ENCODE data around the gene SORL1.

The SORL1 gene

GRCh38 chr11:121589946-121590537 is 137.9 kb downstream of the SORL1 start:
- no peaks in the 10 kb centered on the region for H3K9me3 ChIP-seq (ENCODE audit: control insufficient read depth, low read length)
- peaks cover 48% of the 10 kb centered on the region for H3K36me3 ChIP-seq (ENCODE audit: control insufficient read depth, insufficient read depth, low read length)
- H3K27ac ChIP-seq (ENCODE audit: low read depth, low read length, severe bottlenecking): no peak overlapping the region
- no peak overlapping the region for H3K4me3 ChIP-seq (ENCODE audit: extremely low read depth, insufficient read depth, low read length, poor library complexity, severe bottlenecking)
- H3K4me1 ChIP-seq (ENCODE audit: control insufficient read depth, insufficient read depth, low read length, poor library complexity, severe bottlenecking): no peaks in the 10 kb centered on the region
- 87 to 90% methylated on average over 3 to 4 of the region's 5 CpGs for WGBS, 2 experiments (ENCODE audit: insufficient coverage in 2 of 2)

DNA sequence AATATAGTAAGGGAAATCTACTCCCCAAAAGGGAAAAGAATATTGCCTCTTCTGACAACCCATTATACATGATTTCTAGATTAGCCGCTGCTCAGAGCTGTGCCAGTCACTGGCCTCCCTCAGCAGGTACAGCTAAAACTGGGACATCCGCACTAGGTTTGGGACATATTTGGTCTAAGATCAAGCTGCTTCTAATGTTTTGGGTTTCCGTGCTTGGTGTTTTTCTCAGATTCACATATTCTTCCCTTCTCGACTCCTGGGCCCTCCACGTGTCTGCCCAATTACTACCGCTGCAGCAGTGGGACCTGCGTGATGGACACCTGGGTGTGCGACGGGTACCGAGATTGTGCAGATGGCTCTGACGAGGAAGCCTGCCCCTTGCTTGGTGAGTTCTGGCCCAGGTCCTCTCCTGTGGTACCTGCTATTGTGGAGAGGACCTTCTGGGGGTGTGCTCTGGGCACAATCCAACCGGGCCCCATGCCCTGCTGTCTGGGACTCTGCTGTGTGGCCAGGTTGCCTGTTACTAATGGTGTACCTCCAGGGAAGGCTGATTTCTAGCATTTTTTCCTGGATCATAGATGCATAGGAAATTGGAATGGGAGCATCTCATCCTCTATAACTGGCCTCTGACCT is 138.8 kb downstream of the SORL1 start:
- Histone ChIP-seq H3K27ac (ENCODE audit: low read depth, low read length, severe bottlenecking) (no peak overlapping the region), H3K36me3 (ENCODE audit: control insufficient read depth, insufficient read depth, low read length) (peaks cover 56% of the 10 kb centered on the region), H3K4me1 (ENCODE audit: control insufficient read depth, insufficient read depth, low read length, poor library complexity, severe bottlenecking) (no peaks in the 10 kb centered on the region), H3K4me3 (ENCODE audit: extremely low read depth, insufficient read depth, low read length, poor library complexity, severe bottlenecking) (no peak overlapping the region), H3K9me3 (ENCODE audit: control insufficient read depth, low read length) (no peaks in the 10 kb centered on the region)
- WGBS, 2 experiments (ENCODE audit: insufficient coverage in 2 of 2): 90 to 95% methylated on average over 7 to 11 of the region's 12 CpGs

GRCh38 chr11:121591405-121592033 is 139.4 kb downstream of the SORL1 start:
- WGBS, 2 experiments (ENCODE audit: insufficient coverage in 2 of 2): 24 to 57% methylated on average over 1 to 3 of the region's 3 CpGs
- Histone ChIP-seq H3K4me1 (ENCODE audit: control insufficient read depth, insufficient read depth, low read length, poor library complexity, severe bottlenecking) (no peaks in the 10 kb centered on the region), H3K9me3 (ENCODE audit: control insufficient read depth, low read length) (no peaks in the 10 kb centered on the region), H3K36me3 (ENCODE audit: control insufficient read depth, insufficient read depth, low read length) (peaks cover 57% of the 10 kb centered on the region), H3K27ac (ENCODE audit: low read depth, low read length, severe bottlenecking) (no peak overlapping the region), H3K4me3 (ENCODE audit: extremely low read depth, insufficient read depth, low read length, poor library complexity, severe bottlenecking) (no peak overlapping the region)

DNA sequence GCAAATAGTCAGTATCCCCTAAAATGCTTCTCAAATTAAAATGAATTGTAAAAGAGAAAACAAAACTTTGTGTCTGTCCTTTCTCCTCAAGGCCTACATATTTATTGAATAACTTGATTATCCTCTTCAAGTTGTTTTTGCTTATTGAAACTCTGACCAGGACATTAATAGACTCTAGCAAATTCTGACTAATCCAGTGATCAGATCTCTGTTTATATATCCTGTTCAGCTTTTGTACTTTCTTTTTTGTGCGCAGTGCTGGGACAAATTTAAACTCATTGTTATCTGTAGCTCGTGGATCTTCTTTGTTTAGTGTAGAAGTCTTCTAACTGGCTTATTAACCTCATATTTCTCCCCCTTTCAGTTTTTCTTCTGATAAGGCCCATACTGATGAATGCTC is 140.6 kb downstream of the SORL1 start:
- H3K9me3 ChIP-seq (ENCODE audit: control insufficient read depth, low read length): no peaks in the 10 kb centered on the region
- no peaks in the 10 kb centered on the region for H3K4me1 ChIP-seq (ENCODE audit: control insufficient read depth, insufficient read depth, low read length, poor library complexity, severe bottlenecking)
- no peak overlapping the region for H3K4me3 ChIP-seq (ENCODE audit: extremely low read depth, insufficient read depth, low read length, poor library complexity, severe bottlenecking)
- H3K36me3 ChIP-seq (ENCODE audit: control insufficient read depth, insufficient read depth, low read length): peaks cover 60% of the 10 kb centered on the region
- no peak overlapping the region for H3K27ac ChIP-seq (ENCODE audit: low read depth, low read length, severe bottlenecking)
- WGBS, 2 experiments (ENCODE audit: insufficient coverage in 2 of 2): no CpG with 5 or more reads among the region's 2 CpGs

GRCh38 chr11:121595717-121596161 is 143.6 kb downstream of the SORL1 start:
- no peak overlapping the region for H3K4me3 ChIP-seq (ENCODE audit: extremely low read depth, insufficient read depth, low read length, poor library complexity, severe bottlenecking)
- no peaks in the 10 kb centered on the region for H3K9me3 ChIP-seq (ENCODE audit: control insufficient read depth, low read length)
- H3K4me1 ChIP-seq (ENCODE audit: control insufficient read depth, insufficient read depth, low read length, poor library complexity, severe bottlenecking): no peaks in the 10 kb centered on the region
- H3K27ac ChIP-seq (ENCODE audit: low read depth, low read length, severe bottlenecking): no peak overlapping the region
- peaks cover 50% of the 10 kb centered on the region for H3K36me3 ChIP-seq (ENCODE audit: control insufficient read depth, insufficient read depth, low read length)
- 93 to 95% methylated on average over 8 to 10 of the region's 15 CpGs for WGBS, 2 experiments (ENCODE audit: insufficient coverage in 2 of 2)

GRCh38 chr11:121596195-121597155 is 144.4 kb downstream of the SORL1 start:
- H3K36me3 ChIP-seq (ENCODE audit: control insufficient read depth, insufficient read depth, low read length): peaks cover 50% of the 10 kb centered on the region
- no peaks in the 10 kb centered on the region for H3K4me1 ChIP-seq (ENCODE audit: control insufficient read depth, insufficient read depth, low read length, poor library complexity, severe bottlenecking)
- no peaks in the 10 kb centered on the region for H3K9me3 ChIP-seq (ENCODE audit: control insufficient read depth, low read length)
- no peak overlapping the region for H3K27ac ChIP-seq (ENCODE audit: low read depth, low read length, severe bottlenecking)
- WGBS, 2 experiments (ENCODE audit: insufficient coverage in 2 of 2): 93% methylated on average over 17 to 18 of the region's 19 CpGs
- H3K4me3 ChIP-seq (ENCODE audit: extremely low read depth, insufficient read depth, low read length, poor library complexity, severe bottlenecking): no peak overlapping the region

DNA sequence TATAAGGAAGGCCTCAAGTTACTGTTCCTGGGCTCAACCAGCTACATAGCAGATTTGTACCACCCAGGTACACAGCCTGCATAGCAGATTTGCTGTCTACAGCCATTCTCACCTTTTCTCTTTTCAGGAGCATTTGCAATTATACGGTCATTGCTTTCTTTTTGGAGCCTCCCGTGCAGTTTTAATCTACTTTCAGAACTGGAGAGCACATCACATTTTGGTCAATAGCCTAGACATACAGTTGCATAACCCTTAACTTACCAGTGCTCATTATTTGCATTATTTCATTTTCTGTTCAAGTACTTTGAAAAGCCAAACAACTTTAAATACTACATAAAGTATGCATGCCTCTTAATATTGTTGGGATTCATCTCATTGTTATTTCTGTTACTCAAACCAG is 151.2 kb downstream of the SORL1 start:
- no peaks in the 10 kb centered on the region for H3K4me1 ChIP-seq (ENCODE audit: control insufficient read depth, insufficient read depth, low read length, poor library complexity, severe bottlenecking)
- peaks cover 23% of the 10 kb centered on the region for H3K36me3 ChIP-seq (ENCODE audit: control insufficient read depth, insufficient read depth, low read length)
- no peak overlapping the region for H3K27ac ChIP-seq (ENCODE audit: low read depth, low read length, severe bottlenecking)
- H3K4me3 ChIP-seq (ENCODE audit: extremely low read depth, insufficient read depth, low read length, poor library complexity, severe bottlenecking): no peak overlapping the region
- WGBS, 2 experiments (ENCODE audit: insufficient coverage in 2 of 2): 95 to 100% methylated on average over 2 of the region's 2 CpGs
- no peaks in the 10 kb centered on the region for H3K9me3 ChIP-seq (ENCODE audit: control insufficient read depth, low read length)

- Histone ChIP-seq H3K4me3 (ENCODE audit: extremely low read depth, insufficient read depth, low read length, poor library complexity, severe bottlenecking) (no peak overlapping the region), H3K9me3 (ENCODE audit: control insufficient read depth, low read length) (no peaks in the 10 kb centered on the region), H3K36me3 (ENCODE audit: control insufficient read depth, insufficient read depth, low read length) (peaks cover 27% of the 10 kb centered on the region), H3K4me1 (ENCODE audit: control insufficient read depth, insufficient read depth, low read length, poor library complexity, severe bottlenecking) (no peaks in the 10 kb centered on the region), H3K27ac (ENCODE audit: low read depth, low read length, severe bottlenecking) (no peak overlapping the region)
- WGBS, 2 experiments (ENCODE audit: insufficient coverage in 2 of 2): 96 to 98% methylated on average over 13 of the region's 13 CpGs
Observed at GRCh38 chr11:121604152-121604551, 152.0 kb downstream of the SORL1 start.

GRCh38 chr11:121606354-121606753 is 154.2 kb downstream of the SORL1 start:
- Histone ChIP-seq H3K4me3 (ENCODE audit: extremely low read depth, insufficient read depth, low read length, poor library complexity, severe bottlenecking) (no peak overlapping the region), H3K9me3 (ENCODE audit: control insufficient read depth, low read length) (no peaks in the 10 kb centered on the region), H3K27ac (ENCODE audit: low read depth, low read length, severe bottlenecking) (no peak overlapping the region), H3K36me3 (ENCODE audit: control insufficient read depth, insufficient read depth, low read length) (peaks cover 43% of the 10 kb centered on the region), H3K4me1 (ENCODE audit: control insufficient read depth, insufficient read depth, low read length, poor library complexity, severe bottlenecking) (no peaks in the 10 kb centered on the region)
- WGBS, 2 experiments (ENCODE audit: insufficient coverage in 2 of 2): 88 to 95% methylated on average over 3 to 4 of the region's 4 CpGs

DNA sequence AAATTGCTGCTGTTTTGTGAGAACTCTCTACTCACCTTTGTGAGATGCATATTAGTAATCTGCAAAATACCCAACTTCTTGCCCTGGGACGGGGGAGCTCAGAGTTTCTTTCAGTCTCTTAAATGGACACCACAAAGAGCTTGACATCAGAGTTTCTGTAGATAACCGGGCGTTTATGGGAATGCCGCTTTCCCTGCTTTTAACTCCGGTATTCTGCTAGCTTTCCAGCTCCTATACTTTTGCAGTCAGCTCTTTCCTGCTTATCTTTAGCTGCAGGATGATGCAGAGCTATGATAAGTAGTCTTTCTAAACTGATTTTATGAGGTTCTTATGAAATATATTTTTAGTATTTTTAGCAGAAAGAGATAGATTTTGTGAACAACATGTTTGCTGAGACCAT is 155.2 kb downstream of the SORL1 start:
- no peaks in the 10 kb centered on the region for H3K4me1 ChIP-seq (ENCODE audit: control insufficient read depth, insufficient read depth, low read length, poor library complexity, severe bottlenecking)
- no peak overlapping the region for H3K4me3 ChIP-seq (ENCODE audit: extremely low read depth, insufficient read depth, low read length, poor library complexity, severe bottlenecking)
- H3K27ac ChIP-seq (ENCODE audit: low read depth, low read length, severe bottlenecking): no peak overlapping the region
- H3K9me3 ChIP-seq (ENCODE audit: control insufficient read depth, low read length): no peaks in the 10 kb centered on the region
- 95 to 100% methylated on average over 4 of the region's 5 CpGs for WGBS, 2 experiments (ENCODE audit: insufficient coverage in 2 of 2)
- H3K36me3 ChIP-seq (ENCODE audit: control insufficient read depth, insufficient read depth, low read length): peaks cover 45% of the 10 kb centered on the region

Measured in mesodermal cell (in vitro differentiated cells).